Endothelial cell (in vitro differentiated cells): ENCODE results near the gene NRIP2. TPM values are rescaled to one million over a fixed set of nuclear protein-coding genes. Genes with fewer than 3 reads are reported as not detected.

ENCODE experiments used
- DNase-seq: peaks from one replicate; pipeline ENCODE4 v3.0.0; 2021; ENCODE audit warnings: low spot score
- H3K27ac Mint-ChIP-seq: one replicate; pipeline ENCODE4 v1.8.0; 2021; ENCODE audit warnings: mixed read lengths, inconsistent platforms; ENCODE audit not compliant: unreplicated experiment
- H3K27me3 Mint-ChIP-seq: one replicate; pipeline ENCODE4 v1.8.0; 2021; ENCODE audit warnings: mild to moderate bottlenecking, moderate library complexity, mixed read lengths, inconsistent platforms; ENCODE audit not compliant: unreplicated experiment
- H3K36me3 Mint-ChIP-seq: one replicate; pipeline ENCODE4 v1.8.0; 2021; ENCODE audit warnings: mild to moderate bottlenecking, low read depth, mixed read lengths, inconsistent platforms; ENCODE audit not compliant: unreplicated experiment
- H3K4me1 Mint-ChIP-seq: one replicate; pipeline ENCODE4 v1.8.0; 2021; ENCODE audit warnings: mild to moderate bottlenecking, mixed read lengths, inconsistent platforms; ENCODE audit not compliant: unreplicated experiment
- H3K4me3 Mint-ChIP-seq: one replicate; pipeline ENCODE4 v1.8.0; 2021; ENCODE audit warnings: mild to moderate bottlenecking, mixed read lengths, inconsistent platforms; ENCODE audit not compliant: unreplicated experiment
- H3K9me3 Mint-ChIP-seq: one replicate; pipeline ENCODE4 v1.8.0; 2021; ENCODE audit warnings: mixed read lengths, inconsistent platforms; ENCODE audit not compliant: unreplicated experiment
- total RNA-seq: library from RNA; stranded (reverse); fragmentation: NEBNext Ultra II Directional; extraction: Animal tissue kit (Norgen Biotek cat#: 25700); gene quantifications from one replicate; pipeline ENCODE4 v1.2.1, GENCODE V29; 2021; ENCODE audit not compliant: unreplicated experiment
- TF ChIP-seq, protein P1 (sequence below): fragments of 200-600 bp; sonication (generic); IDR thresholded peaks from one replicate; pipeline ENCODE4 v1.5.0; 2021; ENCODE audit warnings: antibody characterized with exemption; ENCODE audit not compliant: unreplicated experiment

The NRIP2 gene
- total RNA-seq, 1 donor from 2014 or later = 0.13 TPM

DNA sequence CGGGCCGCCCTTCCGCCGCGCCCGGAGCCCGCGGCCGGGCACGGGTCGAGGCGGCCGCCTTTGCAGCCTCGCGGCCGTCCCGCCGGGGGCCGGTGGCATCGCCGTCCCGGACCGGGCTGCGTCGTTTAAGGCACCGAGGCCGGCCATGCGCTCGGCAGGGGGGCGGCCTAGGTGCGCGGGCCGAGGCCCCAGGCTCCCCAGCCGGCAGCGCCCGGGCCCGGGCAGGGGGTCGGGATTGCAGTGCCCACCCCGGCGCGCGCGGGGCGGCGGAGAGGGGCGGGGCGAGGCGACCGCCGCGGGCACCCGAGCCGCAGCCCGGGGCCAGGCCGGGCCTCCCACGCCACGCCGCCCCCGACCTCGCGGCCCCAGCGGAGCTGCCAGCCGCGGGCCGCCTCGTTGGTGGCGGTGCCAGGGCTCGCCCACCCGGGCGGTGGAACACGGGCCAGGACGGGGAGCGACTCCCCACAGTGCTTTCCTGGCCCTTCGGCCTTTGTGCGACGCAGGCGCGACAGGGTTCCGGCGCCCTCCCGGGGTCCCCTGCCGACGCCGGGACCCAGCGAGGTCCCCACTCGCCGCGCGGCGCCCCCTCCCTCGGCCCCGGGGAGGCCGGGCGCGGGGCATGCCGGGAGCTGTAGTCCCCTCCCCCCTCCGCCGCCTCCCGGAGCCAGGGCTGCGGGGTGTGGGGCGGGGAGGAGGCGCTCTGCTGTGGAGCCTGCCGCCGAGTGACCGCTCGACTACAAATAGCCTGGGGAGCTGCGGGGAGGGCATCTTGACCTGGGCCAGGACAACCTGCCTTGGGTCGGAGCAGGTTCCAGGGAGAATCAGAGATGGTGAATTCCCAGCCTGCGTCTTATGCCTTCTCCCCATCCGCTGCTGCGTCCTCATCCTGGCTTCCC, 39.3 kb downstream of the NRIP2 start:
- peak overlapping the region; percentile 95 for H3K4me3 Mint-ChIP-seq

DNA sequence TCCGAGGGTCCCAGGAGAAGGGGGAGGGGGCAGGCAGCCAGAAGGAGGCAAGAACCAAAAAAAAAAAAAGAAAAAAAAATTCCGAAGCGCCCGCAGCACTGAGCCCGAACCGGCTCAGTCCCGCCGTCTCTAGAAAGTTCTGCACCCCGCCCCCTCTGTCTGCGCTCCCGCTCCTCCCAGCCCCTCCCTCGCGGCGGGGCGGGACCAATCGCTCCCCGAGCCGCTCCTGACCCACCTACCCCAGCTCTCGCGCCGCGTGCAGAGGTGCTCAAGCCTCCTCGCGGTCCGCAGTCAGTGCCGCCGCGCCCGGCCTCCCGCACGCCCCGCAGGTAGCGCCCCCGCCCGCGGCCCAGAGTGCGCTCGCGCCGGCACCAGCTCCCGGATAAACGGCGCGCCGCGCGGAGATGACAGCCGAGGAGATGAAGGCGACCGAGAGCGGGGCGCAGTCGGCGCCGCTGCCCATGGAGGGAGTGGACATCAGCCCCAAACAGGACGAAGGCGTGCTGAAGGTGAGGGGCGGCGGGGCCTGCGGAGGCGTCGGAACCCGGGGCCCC, 40.0 kb downstream of the NRIP2 start, which contains the start of gene FKBP4:
Gene FKBP4 (plus strand): TSS at position 235 of the 554 bp plus-strand sequence. CDS start 170 bp downstream, at position 405.
- peaks cover 8% of the 10 kb centered on the region for H3K27me3 Mint-ChIP-seq
- TF ChIP-seq, protein P1, sequence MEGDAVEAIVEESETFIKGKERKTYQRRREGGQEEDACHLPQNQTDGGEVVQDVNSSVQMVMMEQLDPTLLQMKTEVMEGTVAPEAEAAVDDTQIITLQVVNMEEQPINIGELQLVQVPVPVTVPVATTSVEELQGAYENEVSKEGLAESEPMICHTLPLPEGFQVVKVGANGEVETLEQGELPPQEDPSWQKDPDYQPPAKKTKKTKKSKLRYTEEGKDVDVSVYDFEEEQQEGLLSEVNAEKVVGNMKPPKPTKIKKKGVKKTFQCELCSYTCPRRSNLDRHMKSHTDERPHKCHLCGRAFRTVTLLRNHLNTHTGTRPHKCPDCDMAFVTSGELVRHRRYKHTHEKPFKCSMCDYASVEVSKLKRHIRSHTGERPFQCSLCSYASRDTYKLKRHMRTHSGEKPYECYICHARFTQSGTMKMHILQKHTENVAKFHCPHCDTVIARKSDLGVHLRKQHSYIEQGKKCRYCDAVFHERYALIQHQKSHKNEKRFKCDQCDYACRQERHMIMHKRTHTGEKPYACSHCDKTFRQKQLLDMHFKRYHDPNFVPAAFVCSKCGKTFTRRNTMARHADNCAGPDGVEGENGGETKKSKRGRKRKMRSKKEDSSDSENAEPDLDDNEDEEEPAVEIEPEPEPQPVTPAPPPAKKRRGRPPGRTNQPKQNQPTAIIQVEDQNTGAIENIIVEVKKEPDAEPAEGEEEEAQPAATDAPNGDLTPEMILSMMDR = no peak
- peak; percentile 83 for DNase-seq
- peaks cover 24% of the 10 kb centered on the region for H3K36me3 Mint-ChIP-seq
- peaks cover 18% of the 10 kb centered on the region for H3K4me1 Mint-ChIP-seq
- H3K9me3 Mint-ChIP-seq = no peaks in the 10 kb centered on the region
- H3K27ac Mint-ChIP-seq = no peak within 1 kb of the TSS
- peak within 1 kb of the TSS; percentile 84 for H3K4me3 Mint-ChIP-seq

More for the DNA sequence above, 39.3 kb downstream of the NRIP2 start:
- Mint-ChIP-seq H3K4me1 (peaks cover 18% of the 10 kb centered on the region), H3K36me3 (peaks cover 30% of the 10 kb centered on the region), H3K27ac (peak overlapping the region; percentile 50), H3K27me3 (peaks cover 8% of the 10 kb centered on the region), H3K9me3 (no peaks in the 10 kb centered on the region)
- TF ChIP-seq, protein P1 = no peak
- peak; percentile 62 for DNase-seq

DNA sequence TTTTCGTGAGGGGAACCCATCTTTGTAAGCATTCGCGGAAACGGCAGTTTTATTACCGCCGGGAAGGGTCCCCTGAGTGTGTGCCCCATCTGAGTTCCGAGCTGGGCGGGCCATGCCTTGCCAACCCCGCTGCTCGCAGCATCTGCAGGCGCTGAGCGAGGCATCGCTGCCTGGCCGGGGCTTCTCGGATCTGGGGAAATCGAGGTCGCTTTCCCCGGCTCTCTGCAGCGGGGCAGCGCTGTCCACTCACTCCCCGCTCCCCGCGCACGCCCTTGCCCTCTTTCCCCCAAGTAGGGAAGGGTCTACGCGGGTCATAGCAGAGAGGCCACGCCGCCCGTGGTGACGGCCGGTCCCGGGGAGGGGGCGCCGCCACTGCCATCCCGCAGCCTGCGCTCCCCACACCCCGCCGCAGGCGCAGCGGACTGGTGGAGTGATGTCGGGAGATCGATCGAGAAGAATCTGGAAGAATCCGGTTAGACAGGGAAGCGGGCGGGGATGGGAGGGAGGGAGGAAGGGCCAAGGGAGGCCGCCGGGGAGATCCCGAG, 40.6 kb downstream of the NRIP2 start:
- Mint-ChIP-seq H3K27me3 (peaks cover 8% of the 10 kb centered on the region), H3K9me3 (no peaks in the 10 kb centered on the region), H3K4me1 (peaks cover 18% of the 10 kb centered on the region), H3K4me3 (peak overlapping the region; percentile 71), H3K27ac (no peak overlapping the region), H3K36me3 (peaks cover 19% of the 10 kb centered on the region)
- TF ChIP-seq, protein P1 = no peak
- DNase-seq = no peak

DNA sequence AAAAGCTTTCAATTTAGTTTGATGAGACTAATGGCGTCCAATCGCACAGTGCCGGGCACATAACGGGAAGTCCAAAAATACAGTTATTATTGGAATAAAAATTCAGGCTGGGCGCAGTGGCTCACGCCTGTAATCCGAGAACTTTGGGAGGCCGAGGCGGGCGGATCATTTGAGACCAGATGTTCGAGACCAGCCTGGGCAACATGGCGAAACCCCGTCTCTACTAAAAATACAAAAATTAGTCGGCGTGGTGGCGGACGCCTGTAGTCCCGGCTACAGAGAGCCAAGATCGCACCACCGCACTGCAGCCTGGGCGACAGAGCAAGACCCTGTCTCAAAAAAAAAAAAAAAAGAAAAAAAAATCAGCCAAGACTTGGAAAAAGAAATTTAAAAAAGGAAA, 41.3 kb downstream of the NRIP2 start:
- TF ChIP-seq, protein P1 = no peak
- H3K27me3 Mint-ChIP-seq = peaks cover 8% of the 10 kb centered on the region
- H3K36me3 Mint-ChIP-seq = peaks cover 12% of the 10 kb centered on the region
- peak overlapping the region; percentile 71 for H3K4me3 Mint-ChIP-seq
- no peaks in the 10 kb centered on the region for H3K9me3 Mint-ChIP-seq
- H3K27ac Mint-ChIP-seq = no peak overlapping the region
- peaks cover 18% of the 10 kb centered on the region for H3K4me1 Mint-ChIP-seq
- no peak for DNase-seq
